Lung (tissue), 4 donors: Measurements from ENCODE around the gene SDS. TPM values are rescaled to one million over a fixed set of nuclear protein-coding genes. Genes with fewer than 3 reads are reported as not detected.

Source experiments
- polyA plus RNA-seq, 2 donors: library from polyadenylated mRNA; stranded (reverse); fragments of 200-250 nt; gene quantifications; one replicate each; pipeline ENCODE4 v1.2.1, GENCODE V29; 2013
- total RNA-seq, 2 donors: library from RNA; depleted of rRNA in 1 of 2; stranded (reverse); fragments of >200 nt in 1 of 2; gene quantifications; one replicate each; pipeline ENCODE4 v1.2.1, GENCODE V29; 2014 to 2021
- donor health status: Bipolar disorder and iron deficiency.
- donor health status: healthy.
- donor health status: DM: yes; HTN: yes; CAD: no.

Gene SDS
- total and polyA plus RNA-seq, 4 donors = 0.20 to 8.4 (median 2.1) TPM

Other genes with a start within 250 kb of the SDS start
- gene DDX54, start 218.4 kb downstream of the SDS start, total RNA-seq = 10 to 100 TPM; 17.9 to 75.3 TPM
- gene DDX54, start 218.4 kb downstream of the SDS start, polyA plus RNA-seq = 10 to 100 TPM; 43.6 to 60.2 TPM
- gene RITA1, start 218.2 kb downstream of the SDS start, total RNA-seq = 10 to 100 TPM in 1 of 2 donors, 1 to 10 TPM in 1; 9.1 to 19.7 TPM
- gene RITA1, start 218.2 kb downstream of the SDS start, polyA plus RNA-seq = 10 to 100 TPM; 12.3 to 16.2 TPM
- gene TPCN1, start 182.4 kb downstream of the SDS start, total RNA-seq = 10 to 100 TPM; 32.0 to 61.7 TPM
- 10 to 100 TPM; 20.8 to 29.4 TPM for gene TPCN1, start 182.4 kb downstream of the SDS start, polyA plus RNA-seq
- gene SLC8B1, start 68.8 kb downstream of the SDS start, total RNA-seq = 10 to 100 TPM; 21.8 to 44.8 TPM
- gene SLC8B1, start 68.8 kb downstream of the SDS start, polyA plus RNA-seq = 10 to 100 TPM; 27.5 to 36.7 TPM
- 10 to 100 TPM; 16.7 to 48.9 TPM for gene PLBD2, start 45.3 kb downstream of the SDS start, total RNA-seq
- gene PLBD2, start 45.3 kb downstream of the SDS start, polyA plus RNA-seq = 10 to 100 TPM; 16.4 to 26.5 TPM
- gene SDSL, start 18.5 kb upstream of the SDS start, total RNA-seq = 10 to 100 TPM in 1 of 2 donors, 1 to 10 TPM in 1; 3.0 to 15.5 TPM
- gene SDSL, start 18.5 kb upstream of the SDS start, polyA plus RNA-seq = 10 to 100 TPM; 10.6 to 25.8 TPM
- not detected for gene LHX5, start 68.0 kb upstream of the SDS start, total RNA-seq
- not detected for gene LHX5, start 68.0 kb upstream of the SDS start, polyA plus RNA-seq